NOMO-1 (cell line): ENCODE data around the gene PSMF1.
"Not testable (repeated sequence)": the region's sequence is repeated elsewhere in the genome, so short reads cannot be mapped to it uniquely, and the experiment has no call there.

Experiments
- DNase-seq, 2 experiments: peaks; one replicate each; lab custom pipeline; 2025; ENCODE audit not compliant: unreplicated experiment in 2 of 2; lab: John Stamatoyannopoulos, UW

The PSMF1 gene

DNA sequence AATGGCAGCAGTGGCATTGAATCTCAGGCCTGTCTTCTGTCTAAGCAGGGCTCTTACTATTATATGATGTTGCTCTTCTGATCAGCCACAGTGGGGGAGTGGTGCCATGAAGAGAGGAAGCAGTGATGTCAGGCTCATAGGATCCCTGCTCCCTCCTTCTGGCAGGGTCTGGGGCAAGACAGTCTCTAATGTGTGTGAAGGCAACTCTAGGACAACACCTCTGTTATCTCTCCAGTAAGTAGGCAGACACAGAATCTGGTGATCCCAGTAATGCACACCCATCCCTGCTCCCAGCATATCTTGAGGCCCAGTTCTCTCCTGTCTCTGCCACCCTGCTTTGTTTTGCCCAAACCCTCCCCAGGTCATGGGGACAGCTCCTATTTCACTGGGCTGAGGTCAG lies 93.6 kb downstream of the PSMF1 start:
- no peak for DNase-seq

DNA sequence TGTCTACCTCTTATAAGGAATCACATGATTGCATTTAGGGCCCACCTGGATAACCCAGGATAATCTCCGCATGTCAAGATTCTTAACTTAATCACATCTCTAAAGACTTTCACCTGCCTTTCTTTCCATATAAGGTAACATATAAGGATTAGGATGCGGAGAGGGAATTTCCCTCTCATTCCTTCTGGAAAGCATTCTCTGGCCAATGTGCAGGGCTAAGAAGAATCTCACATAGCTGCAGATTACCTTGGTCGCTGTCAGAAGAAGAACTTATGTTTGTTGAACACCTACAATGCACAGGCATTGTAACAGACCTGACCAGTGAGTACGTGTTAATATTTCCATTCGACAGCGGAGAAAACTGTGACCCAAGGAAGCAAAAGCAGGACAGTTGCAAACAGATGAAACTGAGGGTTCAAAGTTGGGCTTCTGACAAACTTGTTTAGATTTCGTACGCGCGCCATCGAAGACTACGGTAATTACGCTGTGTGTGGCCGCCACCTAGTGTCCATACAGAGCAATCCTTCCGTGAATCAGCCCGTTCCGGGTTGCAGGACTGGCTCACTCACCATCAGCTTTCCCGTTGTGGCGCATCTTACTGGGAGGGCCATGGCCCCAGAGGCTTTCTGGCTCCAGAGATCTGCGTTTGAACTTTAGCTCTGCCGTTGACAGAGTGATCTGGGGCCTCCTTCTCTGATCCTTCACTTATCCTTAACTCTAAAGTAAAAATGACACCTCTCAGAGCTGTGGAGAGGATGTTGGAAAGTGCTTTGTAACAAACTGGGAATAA lies 94.4 kb downstream of the PSMF1 start:
- DNase-seq: peak; percentile 50 to 74

DNA sequence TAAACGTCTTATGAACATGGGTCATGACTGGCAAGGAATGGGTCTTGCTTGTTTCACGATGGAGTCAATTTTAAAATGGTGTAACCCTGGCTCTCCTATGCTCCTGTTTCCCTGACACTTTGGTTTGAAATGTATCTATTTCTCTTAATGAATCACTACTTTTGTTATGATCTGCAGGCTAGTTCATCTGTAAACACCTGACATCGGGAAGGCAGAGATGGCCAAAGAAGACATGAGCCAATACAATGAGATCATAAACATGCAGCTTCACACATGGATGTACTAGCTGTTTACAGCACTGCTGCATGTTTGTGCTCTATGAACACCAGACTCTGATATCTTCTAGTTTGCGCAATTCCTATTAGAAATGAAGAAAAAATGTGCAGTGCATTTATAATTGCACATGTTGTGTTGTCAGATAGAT lies 96.4 kb downstream of the PSMF1 start:
- DNase-seq: no peak

DNA sequence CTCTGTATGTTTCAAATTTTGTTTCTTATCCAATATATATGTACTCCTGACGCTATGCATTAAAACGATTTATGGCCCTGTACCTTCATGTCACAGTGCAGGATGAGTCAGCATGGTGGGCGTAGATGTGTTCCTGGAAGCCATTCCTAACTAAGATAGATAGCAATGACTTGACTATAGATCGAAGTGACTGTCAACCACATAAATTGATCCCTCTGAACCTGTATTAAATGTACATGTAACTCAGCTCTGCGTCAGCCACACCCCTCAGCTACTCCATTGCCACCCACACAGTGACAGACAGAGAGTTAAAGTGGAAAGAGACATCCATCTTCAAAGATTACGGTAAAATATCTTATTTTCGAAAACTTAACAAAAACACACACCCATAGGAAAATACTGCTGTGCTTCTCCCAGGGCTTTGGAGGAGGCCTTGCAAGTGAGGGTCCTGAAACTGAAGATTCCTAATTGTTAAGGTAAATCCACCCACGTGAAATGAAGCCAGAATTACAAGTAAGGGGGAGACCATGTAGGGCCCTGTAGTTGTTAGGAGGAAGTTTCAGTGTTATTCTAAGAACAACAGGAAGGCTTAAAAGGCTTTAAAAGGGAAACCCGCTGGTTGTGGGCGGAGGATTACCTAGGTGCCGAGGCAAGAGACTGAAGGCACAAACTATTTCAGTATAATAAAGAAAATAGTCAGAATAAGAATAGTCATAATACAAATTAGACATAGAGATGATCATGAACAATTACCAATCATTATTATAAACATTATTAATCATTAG lies 97.2 kb downstream of the PSMF1 start:
- DNase-seq: no peak

- DNase-seq: not testable (repeated sequence)
Observed at GRCh38 chr20:1216527-1217427, 98.4 kb downstream of the PSMF1 start.
